NCI-H1436 treated with DMSO at 0.1 percent for 48 hours (cell line): Measurements from ENCODE around the gene LRRC74A.

Experiments
- DNase-seq: peaks from one replicate; lab custom pipeline; 2025; lab: John Stamatoyannopoulos, UW

The LRRC74A gene

DNA sequence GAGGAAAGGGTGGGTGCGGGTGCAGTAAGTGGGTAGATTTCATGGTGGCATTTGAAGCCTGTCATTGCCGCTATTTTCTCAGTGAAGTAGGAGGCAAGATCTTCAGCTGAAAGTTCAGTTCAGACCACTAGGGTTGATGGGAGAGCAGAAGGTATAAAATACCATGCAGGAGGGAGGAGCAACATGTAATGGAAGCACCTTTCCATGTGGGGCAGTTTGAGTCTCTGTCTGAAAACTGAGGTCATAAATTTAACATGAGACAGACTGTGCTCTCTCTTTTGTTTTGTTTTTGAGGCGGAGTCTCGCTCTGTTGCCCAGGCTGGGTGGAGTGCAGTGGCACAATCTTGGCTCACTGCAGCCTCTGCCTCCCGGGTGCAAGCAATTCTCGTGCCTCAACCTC, 22.7 kb downstream of the LRRC74A start:
- no peak for DNase-seq

DNA sequence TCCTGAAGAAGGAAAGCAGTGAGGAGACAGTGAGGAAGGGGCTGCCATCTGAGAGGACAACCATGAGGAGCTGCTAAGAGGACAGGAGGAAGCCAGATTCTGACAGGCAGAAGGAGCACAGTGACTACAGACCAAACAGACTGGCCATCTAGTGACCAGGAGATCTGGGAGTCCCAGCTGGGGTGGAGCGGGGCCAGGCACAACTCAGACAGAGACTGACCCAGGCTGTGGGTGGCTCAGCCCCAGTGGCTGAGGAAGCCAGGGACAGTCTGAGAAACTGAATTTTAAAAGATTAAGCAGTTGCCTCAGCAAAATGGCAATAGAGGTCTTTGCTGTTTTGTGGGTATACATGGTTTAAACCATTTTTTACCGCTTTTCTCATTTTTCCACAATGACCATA, 28.9 kb downstream of the LRRC74A start:
- DNase-seq, result no peak

- DNase-seq, result no peak
Measured at GRCh38 chr14:76856769-76857168, 30.6 kb downstream of the LRRC74A start.

- no peak for DNase-seq
Measured at GRCh38 chr14:76861574-76862255, 35.5 kb downstream of the LRRC74A start.

- DNase-seq, result no peak
Measured at GRCh38 chr14:76862546-76863282, 36.5 kb downstream of the LRRC74A start.

GRCh38 chr14:76863724-76864407, 37.7 kb downstream of the LRRC74A start:
- no peak for DNase-seq

DNA sequence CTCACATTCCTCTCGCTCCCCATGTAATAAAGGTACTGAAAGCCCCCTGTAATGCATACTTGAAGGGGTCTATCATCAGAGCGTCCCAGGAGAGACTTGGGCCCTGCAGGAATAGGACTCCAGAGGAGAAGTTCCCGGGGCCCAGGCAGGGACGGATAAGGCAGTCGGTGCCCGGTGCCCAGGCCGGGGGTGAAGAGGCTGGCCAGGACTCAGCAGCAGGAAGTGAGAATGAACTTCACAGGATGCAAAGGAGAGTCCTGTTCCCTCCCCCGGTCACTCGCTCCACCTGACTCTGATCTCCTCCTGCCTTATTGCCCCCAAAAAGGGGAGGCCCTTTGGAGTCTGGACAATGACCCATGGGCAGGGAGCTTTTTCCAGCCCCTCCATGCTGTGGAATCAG, 40.2 kb downstream of the LRRC74A start:
- DNase-seq, result no peak

- DNase-seq, result no peak
Measured at GRCh38 chr14:76867516-76868453, 41.6 kb downstream of the LRRC74A start.

DNA sequence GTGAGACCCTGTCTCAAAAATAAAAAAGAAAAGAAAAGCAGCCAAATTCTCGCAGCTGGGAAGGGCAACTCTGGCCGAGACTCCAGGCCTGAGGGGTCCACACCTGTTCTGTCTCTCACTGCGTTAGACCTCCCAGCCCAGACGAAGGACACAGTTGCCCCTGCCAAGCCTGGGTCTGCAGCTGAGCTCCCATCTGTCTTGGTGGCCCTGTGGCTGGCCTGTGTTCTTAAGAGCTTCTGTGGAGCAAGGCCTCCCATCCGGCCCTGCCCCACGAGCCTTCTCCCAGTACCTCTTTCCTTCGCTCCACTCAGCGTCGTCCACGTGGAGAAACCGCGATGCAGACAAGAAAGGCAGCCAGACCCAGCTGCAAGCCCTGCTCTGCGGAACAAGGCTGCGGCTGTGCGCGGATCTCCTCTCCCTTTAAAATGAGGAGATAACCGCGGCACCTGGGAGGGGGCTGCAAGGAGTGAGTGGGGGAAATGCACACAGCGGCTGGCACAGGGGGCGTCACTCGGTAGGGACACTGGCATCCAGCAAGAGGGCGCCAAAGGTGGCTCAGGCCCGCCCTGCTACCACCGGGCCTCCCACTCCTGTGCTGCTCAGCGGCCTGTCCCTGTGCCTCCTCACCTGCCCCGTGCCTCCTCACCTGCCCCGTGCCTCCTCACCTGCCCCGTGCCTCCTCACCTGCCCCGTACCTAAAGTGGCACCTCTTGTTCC, 42.4 kb downstream of the LRRC74A start:
- no peak for DNase-seq

- no peak for DNase-seq
Measured at GRCh38 chr14:76870166-76870565, 44.0 kb downstream of the LRRC74A start.

DNA sequence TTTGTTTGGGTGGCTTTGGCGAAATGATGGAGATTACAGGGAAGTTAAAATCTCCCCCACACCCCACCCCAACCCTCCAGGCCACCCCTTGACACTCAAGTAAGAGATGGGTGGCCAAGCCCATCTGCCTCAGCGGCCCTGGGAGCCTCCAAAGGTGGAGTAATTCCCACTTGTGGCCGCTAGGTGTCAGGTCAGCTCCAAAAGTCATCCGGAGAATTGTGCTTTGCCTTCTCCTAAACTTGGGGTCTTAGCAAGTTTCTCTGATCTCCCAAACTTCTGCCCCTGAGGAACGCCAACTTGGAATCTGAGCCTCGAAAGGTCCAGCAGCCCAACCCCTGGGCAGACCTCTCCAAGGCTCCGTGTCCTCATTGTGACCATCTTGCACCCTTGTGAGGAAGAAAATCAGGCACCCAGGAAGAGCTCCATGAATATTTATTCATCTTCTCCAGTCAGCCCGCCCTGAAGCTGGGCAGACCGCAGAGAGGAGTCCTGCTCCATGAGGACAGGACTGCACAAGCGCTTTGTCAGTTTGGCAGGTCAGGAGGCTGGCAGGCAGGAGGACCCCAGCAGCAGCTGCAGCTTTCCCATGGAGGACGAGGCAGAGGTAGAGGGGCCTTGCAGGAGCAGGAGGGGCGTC, 46.7 kb downstream of the LRRC74A start:
- DNase-seq, result no peak

- DNase-seq, result no peak
Measured at GRCh38 chr14:76874734-76875133, 48.5 kb downstream of the LRRC74A start.

- DNase-seq, result no peak
Measured at GRCh38 chr14:76876076-76876475, 49.9 kb downstream of the LRRC74A start.

DNA sequence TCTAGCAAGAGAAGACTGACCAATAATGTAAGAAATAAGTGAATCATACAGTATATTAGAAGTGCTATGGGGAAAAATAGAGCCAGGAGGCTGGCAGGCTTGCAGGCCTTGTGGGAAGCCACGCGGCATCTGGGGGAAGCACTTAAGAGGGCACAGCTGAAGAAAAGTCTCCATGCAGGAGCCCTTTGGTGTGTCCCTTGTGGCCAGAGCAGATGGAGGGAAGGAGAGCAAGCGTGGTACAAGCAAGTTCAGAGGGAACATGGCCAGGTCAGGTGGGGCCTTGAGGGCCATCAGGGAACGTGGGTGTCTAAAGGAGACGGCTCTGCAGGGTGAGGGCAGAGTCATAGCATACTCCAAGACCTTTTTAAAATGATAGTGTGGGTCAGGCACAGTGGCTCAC, 51.7 kb downstream of the LRRC74A start:
- no peak for DNase-seq

GRCh38 chr14:76880449-76880848, 54.2 kb downstream of the LRRC74A start:
- no peak for DNase-seq

GRCh38 chr14:76881348-76881747, 55.1 kb downstream of the LRRC74A start:
- DNase-seq, result no peak

GRCh38 chr14:76882651-76883050, 56.4 kb downstream of the LRRC74A start:
- no peak for DNase-seq

DNA sequence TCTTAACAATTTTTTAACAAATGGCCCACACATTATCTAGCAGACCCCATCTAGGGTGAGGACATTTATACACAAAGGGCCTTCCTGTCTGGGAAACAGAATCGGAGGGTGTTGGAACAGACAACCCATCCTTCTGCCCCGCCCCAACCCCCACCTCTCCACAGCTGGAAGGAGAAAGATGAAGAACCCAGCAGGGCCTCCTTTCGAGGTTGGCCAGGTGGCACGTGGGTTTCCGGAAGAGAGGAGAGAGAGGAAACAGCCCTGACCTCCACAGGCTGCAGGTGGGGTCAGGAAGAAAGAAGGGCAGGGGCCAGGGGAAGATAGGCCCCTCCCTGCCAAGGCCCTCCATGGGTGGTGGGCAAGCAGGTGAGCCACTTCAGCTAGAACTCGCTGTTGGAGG, 57.2 kb downstream of the LRRC74A start:
- no peak for DNase-seq

DNA sequence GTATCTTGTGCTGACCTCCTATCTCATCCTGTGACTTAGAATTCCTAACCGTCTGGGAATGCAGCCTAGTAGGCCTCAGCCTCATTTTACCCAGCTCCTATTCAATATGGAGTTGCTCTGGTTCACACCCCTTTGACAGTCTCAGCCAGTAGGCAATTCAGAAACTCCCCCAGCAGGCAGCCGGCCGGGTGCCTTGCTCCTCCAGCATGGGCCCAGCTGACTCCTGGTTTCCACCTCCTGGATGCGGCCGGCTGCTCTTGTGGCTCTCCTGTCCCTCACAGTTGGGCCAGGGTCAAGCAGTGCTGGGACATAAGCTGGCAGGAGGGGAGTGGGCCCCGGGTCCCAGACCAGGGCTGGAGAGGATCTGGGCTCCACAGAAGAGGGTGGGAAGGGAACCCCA, 58.2 kb downstream of the LRRC74A start:
- no peak for DNase-seq

GRCh38 chr14:76884853-76885276, 58.7 kb downstream of the LRRC74A start:
- no peak for DNase-seq

- DNase-seq, result no peak
Measured at GRCh38 chr14:76887191-76887590, 61.0 kb downstream of the LRRC74A start.
